H9 (cell line): Measurements from ENCODE around the gene TPP2. TPM values are rescaled to one million over a fixed set of nuclear protein-coding genes. Genes with fewer than 3 reads are reported as not detected.

Experiments
- DNase-seq: peaks from one replicate; pipeline ENCODE4 v3.0.0-alpha.2; 2017
- H2AFZ ChIP-seq: one replicate; pipeline ENCODE4 v1.6.1; 2013; ENCODE audit warnings: mild to moderate bottlenecking, low read length, control low read depth, moderate library complexity
- H2AK5ac ChIP-seq: 2 replicates; pipeline ENCODE4 v1.6.1; 2013; ENCODE audit warnings: low read length, control low read depth, mixed read lengths; ENCODE audit not compliant: insufficient read length
- H2BK120ac ChIP-seq: one replicate; pipeline ENCODE4 v1.6.1; 2013; ENCODE audit warnings: low read depth, mild to moderate bottlenecking, low read length, control low read depth, inconsistent platforms; ENCODE audit not compliant: poor library complexity, severe bottlenecking
- H2BK12ac ChIP-seq: 2 replicates; pipeline ENCODE4 v1.6.1; 2013; ENCODE audit warnings: low read length, control low read depth, mixed read lengths, low read depth; ENCODE audit not compliant: insufficient read length
- H2BK15ac ChIP-seq: 2 replicates; pipeline ENCODE4 v1.6.1; 2013; ENCODE audit warnings: low read depth, low read length, control low read depth
- H2BK20ac ChIP-seq: one replicate; pipeline ENCODE4 v1.6.1; 2013; ENCODE audit warnings: low read depth, mild to moderate bottlenecking, low read length, control low read depth, inconsistent platforms; ENCODE audit not compliant: poor library complexity, severe bottlenecking
- H2BK5ac ChIP-seq: 2 replicates; pipeline ENCODE4 v1.6.1; 2013; ENCODE audit warnings: low read length, control low read depth, mixed read lengths; ENCODE audit not compliant: insufficient read length
- H3K14ac ChIP-seq: 2 replicates; pipeline ENCODE4 v1.6.1; 2013; ENCODE audit warnings: low read length, control low read depth; ENCODE audit not compliant: insufficient read depth
- H3K18ac ChIP-seq: 2 replicates; pipeline ENCODE4 v1.6.1; 2013; ENCODE audit warnings: low read depth, mild to moderate bottlenecking, mixed read lengths, low read length, control low read depth; ENCODE audit not compliant: insufficient read length
- H3K23ac ChIP-seq: 2 replicates; pipeline ENCODE4 v1.6.1; 2013; ENCODE audit warnings: low read length, control low read depth, mixed read lengths, low read depth; ENCODE audit not compliant: insufficient read length
- H3K23me2 ChIP-seq: 2 replicates; pipeline ENCODE4 v1.6.1; 2013; ENCODE audit warnings: low read depth, mild to moderate bottlenecking, mixed read lengths, low read length, control low read depth; ENCODE audit not compliant: insufficient read length, poor library complexity, severe bottlenecking
- H3K27ac ChIP-seq: 2 replicates; pipeline ENCODE4 v1.5.1; 2013; ENCODE audit warnings: low read length, control low read depth, mixed read lengths, low read depth; ENCODE audit not compliant: insufficient read length
- H3K27me3 ChIP-seq: 2 replicates; pipeline ENCODE4 v1.6.1; 2013; ENCODE audit warnings: low read length, control low read depth, inconsistent platforms; ENCODE audit not compliant: insufficient read depth
- H3K4ac ChIP-seq: 2 replicates; pipeline ENCODE4 v1.6.1; 2013; ENCODE audit warnings: low read depth, mild to moderate bottlenecking, control low read depth, inconsistent platforms, low read length, moderate library complexity
- H3K4me1 ChIP-seq: 2 replicates; pipeline ENCODE4 v1.6.1; 2013; ENCODE audit warnings: low read length, control low read depth, inconsistent platforms; ENCODE audit not compliant: insufficient read depth
- H3K4me2 ChIP-seq: 2 replicates; pipeline ENCODE4 v1.6.1; 2013; ENCODE audit warnings: low read length, control low read depth, mixed read lengths; ENCODE audit not compliant: insufficient read length, insufficient read depth
- H3K56ac ChIP-seq: 2 replicates; pipeline ENCODE4 v1.6.1; 2013; ENCODE audit warnings: low read depth, mild to moderate bottlenecking, mixed read lengths, low read length, control low read depth; ENCODE audit not compliant: insufficient read length
- H3K79me1 ChIP-seq: 2 replicates; pipeline ENCODE4 v1.6.1; 2013; ENCODE audit warnings: low read depth, mild to moderate bottlenecking, moderate library complexity, low read length, control low read depth, inconsistent platforms; ENCODE audit not compliant: insufficient read depth, poor library complexity, severe bottlenecking
- H3K79me2 ChIP-seq: 2 replicates; pipeline ENCODE4 v1.6.1; 2013; ENCODE audit warnings: low read length, control low read depth, inconsistent platforms; ENCODE audit not compliant: insufficient read depth
- H3K9ac ChIP-seq: 2 replicates; pipeline ENCODE4 v1.6.1; 2013; ENCODE audit warnings: low read length, control low read depth, mixed read lengths; ENCODE audit not compliant: insufficient read length; ENCODE audit errors: extremely low read depth
- H3K9me3 ChIP-seq: one replicate; pipeline ENCODE4 v1.6.1; 2013; ENCODE audit warnings: low read depth, low read length, inconsistent platforms; ENCODE audit not compliant: control insufficient read depth
- H3T11ph ChIP-seq: one replicate; pipeline ENCODE4 v1.6.1; 2013; ENCODE audit warnings: mild to moderate bottlenecking, low read length, control low read depth, inconsistent platforms
- H4K20me1 ChIP-seq: one replicate; pipeline ENCODE4 v1.6.1; 2013; ENCODE audit not compliant: control insufficient read depth, insufficient read length, insufficient read depth
- H4K5ac ChIP-seq: 2 replicates; pipeline ENCODE4 v1.6.1; 2013; ENCODE audit warnings: low read depth, mild to moderate bottlenecking, mixed read lengths, low read length, control low read depth; ENCODE audit not compliant: insufficient read length
- H4K8ac ChIP-seq: replicated peaks from 2 replicates; pipeline ENCODE4 v1.6.1; 2013; ENCODE audit warnings: low read length, control low read depth, mixed read lengths, low read depth; ENCODE audit not compliant: insufficient read length
- H4K91ac ChIP-seq: 2 replicates; pipeline ENCODE4 v1.6.1; 2013; ENCODE audit warnings: low read depth, mild to moderate bottlenecking, moderate library complexity, mixed read lengths, low read length, control low read depth; ENCODE audit not compliant: insufficient read length
- H3K27ac Mint-ChIP-seq, 3 experiments: 2 replicates in 2 of 3; 3 replicates in 1 of 3; pipeline ENCODE4 v1.8.0; 2020 to 2021; ENCODE audit warnings: mixed read lengths in 3 of 3, mild to moderate bottlenecking in 1 of 3, moderate library complexity in 1 of 3
- H3K27me3 Mint-ChIP-seq: 2 replicates; pipeline ENCODE4 v1.8.0; 2021; ENCODE audit warnings: low read depth, mild to moderate bottlenecking, moderate library complexity, mixed read lengths
- H3K36me3 Mint-ChIP-seq, 3 experiments: 2 replicates in 2 of 3; 3 replicates in 1 of 3; pipeline ENCODE4 v1.8.0; 2020 to 2021; ENCODE audit warnings: low read depth in 3 of 3, mixed read lengths in 3 of 3; ENCODE audit not compliant: insufficient read depth in 1 of 3
- H3K4me1 Mint-ChIP-seq, 2 experiments: 2 replicates each; pipeline ENCODE4 v1.8.0; 2020; ENCODE audit warnings: mixed read lengths in 2 of 2
- H3K4me3 Mint-ChIP-seq, 2 experiments: 2 replicates in 1 of 2; 3 replicates in 1 of 2; pipeline ENCODE4 v1.8.0; 2020 to 2021; ENCODE audit warnings: mild to moderate bottlenecking in 2 of 2, mixed read lengths in 2 of 2, moderate library complexity in 1 of 2
- H3K9me3 Mint-ChIP-seq, 2 experiments: 2 replicates in 1 of 2; 3 replicates in 1 of 2; pipeline ENCODE4 v1.8.0; 2020; ENCODE audit warnings: mild to moderate bottlenecking in 2 of 2, mixed read lengths in 2 of 2, moderate library complexity in 1 of 2
- WGBS: extraction: QIAGEN DNeasy Blood & Tissue Kit; methylation state at CpG from one replicate; pipeline ENCODE4 v1.1.7; 2013; ENCODE audit warnings: missing lambda C conversion rate, low lambda C conversion rate, mixed read lengths; ENCODE audit not compliant: insufficient read length; ENCODE audit errors: extremely low coverage; 5-methylcytosine and 5-hydroxymethylcytosine counted together
- total RNA-seq: library from RNA; stranded (reverse); gene quantifications from 2 replicates; pipeline ENCODE4 v1.2.1, GENCODE V29; 2021
- TF ChIP-seq, protein P1 (sequence below): fragments of 200-600 bp; sonication (generic); conservative IDR thresholded peaks from 3 replicates; pipeline ENCODE4 v1.8.0; 2021; ENCODE audit warnings: antibody characterized with exemption, mild to moderate bottlenecking

The TPP2 gene
- total RNA-seq, 1 experiment from 2014 or later: 63.5 TPM

DNA sequence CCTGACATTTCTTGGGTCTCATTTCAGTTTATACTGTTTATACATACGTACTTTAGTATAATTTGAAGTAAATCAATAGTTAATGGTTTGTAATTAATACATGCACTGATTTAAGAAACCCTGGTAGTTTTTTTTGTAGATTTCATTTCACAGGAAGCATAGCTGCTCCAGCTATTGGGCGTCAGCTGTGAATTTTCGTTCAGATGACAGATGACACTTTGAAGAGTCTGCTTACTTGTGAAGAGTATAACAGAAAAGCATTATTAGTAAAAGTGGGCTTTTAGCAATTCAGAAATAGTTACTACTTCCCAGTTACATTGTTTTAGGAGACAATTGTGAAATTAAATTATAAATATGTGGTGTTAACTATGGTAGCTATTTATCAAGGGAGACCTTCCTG, 53.7 kb downstream of the TPP2 start:
- WGBS: no CpG with 5 or more reads among the region's 3 CpGs
- H3K36me3 Mint-ChIP-seq: peaks cover 11 to 56% (median 52%) of the 10 kb centered on the region in 3 experiments; a peak in 6 of 7 replicates
- no peak overlapping the region for H3K14ac ChIP-seq

More for the DNA sequence above, 53.7 kb downstream of the TPP2 start:
- H3K18ac ChIP-seq: no peak overlapping the region
- Mint-ChIP-seq H3K27ac (no peak overlapping the region), H3K9me3 (no peaks in the 10 kb centered on the region), H3K27me3 (no peaks in the 10 kb centered on the region), H3K4me1 (no peaks in the 10 kb centered on the region), H3K4me3 (no peak overlapping the region)
- no peak overlapping the region for H2BK120ac ChIP-seq
- H3K23me2 ChIP-seq: no peaks in the 10 kb centered on the region
- H3K23ac ChIP-seq: no peak overlapping the region
- H2AK5ac ChIP-seq: no peak overlapping the region
- TF ChIP-seq, protein P1, sequence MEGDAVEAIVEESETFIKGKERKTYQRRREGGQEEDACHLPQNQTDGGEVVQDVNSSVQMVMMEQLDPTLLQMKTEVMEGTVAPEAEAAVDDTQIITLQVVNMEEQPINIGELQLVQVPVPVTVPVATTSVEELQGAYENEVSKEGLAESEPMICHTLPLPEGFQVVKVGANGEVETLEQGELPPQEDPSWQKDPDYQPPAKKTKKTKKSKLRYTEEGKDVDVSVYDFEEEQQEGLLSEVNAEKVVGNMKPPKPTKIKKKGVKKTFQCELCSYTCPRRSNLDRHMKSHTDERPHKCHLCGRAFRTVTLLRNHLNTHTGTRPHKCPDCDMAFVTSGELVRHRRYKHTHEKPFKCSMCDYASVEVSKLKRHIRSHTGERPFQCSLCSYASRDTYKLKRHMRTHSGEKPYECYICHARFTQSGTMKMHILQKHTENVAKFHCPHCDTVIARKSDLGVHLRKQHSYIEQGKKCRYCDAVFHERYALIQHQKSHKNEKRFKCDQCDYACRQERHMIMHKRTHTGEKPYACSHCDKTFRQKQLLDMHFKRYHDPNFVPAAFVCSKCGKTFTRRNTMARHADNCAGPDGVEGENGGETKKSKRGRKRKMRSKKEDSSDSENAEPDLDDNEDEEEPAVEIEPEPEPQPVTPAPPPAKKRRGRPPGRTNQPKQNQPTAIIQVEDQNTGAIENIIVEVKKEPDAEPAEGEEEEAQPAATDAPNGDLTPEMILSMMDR: no peak
- H4K91ac ChIP-seq: no peak overlapping the region
- no peak overlapping the region for H3T11ph ChIP-seq
- H3K27ac ChIP-seq: no peak overlapping the region
- H3K4me2 ChIP-seq: no peak overlapping the region
- H3K79me1 ChIP-seq: no peaks in the 10 kb centered on the region
- no peaks in the 10 kb centered on the region for H4K20me1 ChIP-seq
- no peak overlapping the region for H2BK15ac ChIP-seq
- no peaks in the 10 kb centered on the region for H3K27me3 ChIP-seq
- no peak for DNase-seq
- H2BK5ac ChIP-seq: no peak overlapping the region
- H2BK12ac ChIP-seq: no peak overlapping the region
- no peak overlapping the region for H4K8ac ChIP-seq
- no peak overlapping the region for H3K4ac ChIP-seq
- no peak overlapping the region for H2AFZ ChIP-seq
- H4K5ac ChIP-seq: no peak overlapping the region
- H3K9me3 ChIP-seq: no peaks in the 10 kb centered on the region
- no peak overlapping the region for H3K9ac ChIP-seq
- no peak overlapping the region for H3K56ac ChIP-seq
- H2BK20ac ChIP-seq: no peak overlapping the region
- no peaks in the 10 kb centered on the region for H3K4me1 ChIP-seq
- H3K79me2 ChIP-seq: no peaks in the 10 kb centered on the region
